ENCODE results near the gene SLC47A2. TPM values are rescaled to one million over a fixed set of nuclear protein-coding genes. Genes with fewer than 3 reads are reported as not detected.

Gene SLC47A2
- total RNA-seq, 1 experiment from 2014 or later = not detected

DNA sequence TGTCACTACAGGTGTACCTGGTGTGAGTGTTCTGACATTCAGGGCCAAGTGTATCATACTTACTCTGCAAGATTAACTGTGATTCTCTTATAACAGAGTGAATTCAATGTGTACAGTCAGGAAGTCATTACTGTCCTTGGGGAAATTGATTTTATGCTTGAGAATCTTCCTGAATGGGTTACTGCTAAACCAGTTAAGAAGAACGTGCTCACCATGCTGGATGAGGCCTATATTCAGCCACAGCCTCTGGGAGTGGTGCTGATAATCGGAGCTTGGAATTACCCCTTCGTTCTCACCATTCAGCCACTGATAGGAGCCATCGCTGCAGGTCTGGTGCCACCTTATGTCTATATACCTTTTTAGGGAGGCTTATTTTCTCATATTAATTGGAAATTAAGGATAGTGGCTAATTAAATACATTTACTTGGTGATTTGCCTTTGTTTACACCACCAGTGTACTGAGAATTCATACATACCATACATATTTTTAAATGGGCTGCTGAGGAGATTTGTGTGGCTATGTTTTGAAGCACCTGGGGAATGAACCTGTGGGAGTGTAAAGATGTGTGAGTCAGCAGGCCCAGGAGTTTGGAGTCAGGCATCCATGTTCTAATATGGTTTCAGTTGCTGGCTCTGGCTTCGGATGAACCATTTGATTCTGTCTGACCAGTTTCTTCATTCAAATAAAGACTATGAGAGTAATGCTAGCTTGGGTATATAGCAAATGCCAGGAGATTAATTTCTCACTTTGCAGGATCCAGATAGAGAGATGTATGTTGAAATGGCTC is 64.7 kb downstream of the SLC47A2 start:
- intact Hi-C loops (cut with micrococcal nuclease; ENCODE audit: unreplicated experiment) (no loop called here), in situ Hi-C loops (cut with HindIII; ENCODE audit: low pct_unique_long_range_greater_than_20kb, low sequenced_read_pairs) (no loop called here)
- TF ChIP-seq TCF7L2 (IDR thresholded peaks at IDR 0.05; ENCODE audit: low read depth, low read length) (no peak), POLR2AphosphoS5 (IDR thresholded peaks at IDR 0.05; ENCODE audit: low read depth, low read length) (no peak), SIN3A (IDR thresholded peaks at IDR 0.05; ENCODE audit: borderline replicate concordance, insufficient read depth, low read depth, low read length) (no peak)
- TF ChIP-seq, protein P1, sequence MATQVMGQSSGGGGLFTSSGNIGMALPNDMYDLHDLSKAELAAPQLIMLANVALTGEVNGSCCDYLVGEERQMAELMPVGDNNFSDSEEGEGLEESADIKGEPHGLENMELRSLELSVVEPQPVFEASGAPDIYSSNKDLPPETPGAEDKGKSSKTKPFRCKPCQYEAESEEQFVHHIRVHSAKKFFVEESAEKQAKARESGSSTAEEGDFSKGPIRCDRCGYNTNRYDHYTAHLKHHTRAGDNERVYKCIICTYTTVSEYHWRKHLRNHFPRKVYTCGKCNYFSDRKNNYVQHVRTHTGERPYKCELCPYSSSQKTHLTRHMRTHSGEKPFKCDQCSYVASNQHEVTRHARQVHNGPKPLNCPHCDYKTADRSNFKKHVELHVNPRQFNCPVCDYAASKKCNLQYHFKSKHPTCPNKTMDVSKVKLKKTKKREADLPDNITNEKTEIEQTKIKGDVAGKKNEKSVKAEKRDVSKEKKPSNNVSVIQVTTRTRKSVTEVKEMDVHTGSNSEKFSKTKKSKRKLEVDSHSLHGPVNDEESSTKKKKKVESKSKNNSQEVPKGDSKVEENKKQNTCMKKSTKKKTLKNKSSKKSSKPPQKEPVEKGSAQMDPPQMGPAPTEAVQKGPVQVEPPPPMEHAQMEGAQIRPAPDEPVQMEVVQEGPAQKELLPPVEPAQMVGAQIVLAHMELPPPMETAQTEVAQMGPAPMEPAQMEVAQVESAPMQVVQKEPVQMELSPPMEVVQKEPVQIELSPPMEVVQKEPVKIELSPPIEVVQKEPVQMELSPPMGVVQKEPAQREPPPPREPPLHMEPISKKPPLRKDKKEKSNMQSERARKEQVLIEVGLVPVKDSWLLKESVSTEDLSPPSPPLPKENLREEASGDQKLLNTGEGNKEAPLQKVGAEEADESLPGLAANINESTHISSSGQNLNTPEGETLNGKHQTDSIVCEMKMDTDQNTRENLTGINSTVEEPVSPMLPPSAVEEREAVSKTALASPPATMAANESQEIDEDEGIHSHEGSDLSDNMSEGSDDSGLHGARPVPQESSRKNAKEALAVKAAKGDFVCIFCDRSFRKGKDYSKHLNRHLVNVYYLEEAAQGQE (IDR thresholded peaks at IDR 0.05; ENCODE audit: insufficient read depth in 1 of 2, low read depth in 2 of 2, low read length in 1 of 2) = no peak
- TF ChIP-seq, protein P2, sequence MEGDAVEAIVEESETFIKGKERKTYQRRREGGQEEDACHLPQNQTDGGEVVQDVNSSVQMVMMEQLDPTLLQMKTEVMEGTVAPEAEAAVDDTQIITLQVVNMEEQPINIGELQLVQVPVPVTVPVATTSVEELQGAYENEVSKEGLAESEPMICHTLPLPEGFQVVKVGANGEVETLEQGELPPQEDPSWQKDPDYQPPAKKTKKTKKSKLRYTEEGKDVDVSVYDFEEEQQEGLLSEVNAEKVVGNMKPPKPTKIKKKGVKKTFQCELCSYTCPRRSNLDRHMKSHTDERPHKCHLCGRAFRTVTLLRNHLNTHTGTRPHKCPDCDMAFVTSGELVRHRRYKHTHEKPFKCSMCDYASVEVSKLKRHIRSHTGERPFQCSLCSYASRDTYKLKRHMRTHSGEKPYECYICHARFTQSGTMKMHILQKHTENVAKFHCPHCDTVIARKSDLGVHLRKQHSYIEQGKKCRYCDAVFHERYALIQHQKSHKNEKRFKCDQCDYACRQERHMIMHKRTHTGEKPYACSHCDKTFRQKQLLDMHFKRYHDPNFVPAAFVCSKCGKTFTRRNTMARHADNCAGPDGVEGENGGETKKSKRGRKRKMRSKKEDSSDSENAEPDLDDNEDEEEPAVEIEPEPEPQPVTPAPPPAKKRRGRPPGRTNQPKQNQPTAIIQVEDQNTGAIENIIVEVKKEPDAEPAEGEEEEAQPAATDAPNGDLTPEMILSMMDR (IDR thresholded peaks at IDR 0.05) = no peak
- Histone ChIP-seq H3K27ac (ENCODE audit: low read length) (peak overlapping the region; percentile 66), H3K27me3 (ENCODE audit: control insufficient read depth, insufficient read depth, low read length) (no peaks in the 10 kb centered on the region), H3K4me3 (ENCODE audit: low read depth in 2 of 2, low read length in 2 of 2) (peak overlapping the region; percentile 2 to 11; a peak in 2 of 4 replicates), H3K4me1 (ENCODE audit: control insufficient read depth, insufficient read depth, low read length) (peaks cover 21% of the 10 kb centered on the region), H3K36me3 (ENCODE audit: control insufficient read depth, insufficient read depth, low read length) (peaks cover 2% of the 10 kb centered on the region), H3K9me3 (ENCODE audit: control insufficient read depth, insufficient read depth, low read depth, low read length) (no peaks in the 10 kb centered on the region; the same call in 1 of the 2 replicates)
- ChIA-PET POLR2A (no interaction called here), CTCF (no interaction called here)
- BruUV-seq (replicated peaks) = no TSS peak
- ATAC-seq = no peak
- no peak for DNase-seq (ENCODE audit: low read depth, low spot score)

DNA sequence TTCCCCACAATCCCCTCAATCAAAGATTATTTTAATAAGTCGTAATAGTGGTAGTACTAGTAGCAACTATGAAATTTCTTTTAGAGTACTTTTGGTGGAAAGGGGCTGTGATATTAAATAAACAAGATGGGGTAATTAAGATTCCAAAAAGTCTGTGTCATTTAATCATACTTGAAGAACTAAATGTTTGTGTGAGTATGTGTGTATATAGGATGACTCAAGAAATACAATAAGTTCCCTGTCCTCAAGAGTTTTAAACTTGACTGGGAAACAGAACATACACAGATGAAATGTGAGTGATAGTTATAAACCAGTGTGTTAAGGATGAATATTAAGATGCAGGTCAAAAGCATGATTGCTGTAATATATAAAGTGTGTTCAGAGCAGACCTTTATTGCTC is 65.6 kb downstream of the SLC47A2 start:
- ChIA-PET CTCF (interaction anchor here (0.7 kb wide), 1 partner anchor 131 kb away, joined by 3 read pairs; no protein-coding TSS in a partner anchor), POLR2A (no interaction called here)
- intact Hi-C loops (cut with micrococcal nuclease; ENCODE audit: unreplicated experiment) = no loop called here
- Histone ChIP-seq H3K4me1 (ENCODE audit: control insufficient read depth, insufficient read depth, low read length) (peaks cover 29% of the 10 kb centered on the region), H3K9me3 (ENCODE audit: control insufficient read depth, insufficient read depth, low read depth, low read length) (no peaks in the 10 kb centered on the region; the same call in 1 of the 2 replicates), H3K27ac (ENCODE audit: low read length) (peak overlapping the region; percentile 66; the same call in 1 of the 2 replicates), H3K27me3 (ENCODE audit: control insufficient read depth, insufficient read depth, low read length) (no peaks in the 10 kb centered on the region), H3K4me3 (ENCODE audit: low read depth in 2 of 2, low read length in 2 of 2) (peak overlapping the region; percentile 73 to 75), H3K36me3 (ENCODE audit: control insufficient read depth, insufficient read depth, low read length) (peaks cover 2% of the 10 kb centered on the region)
- in situ Hi-C loops (cut with HindIII; ENCODE audit: low pct_unique_long_range_greater_than_20kb, low sequenced_read_pairs) = no loop called here
- ATAC-seq = no peak
- TF ChIP-seq, protein P2 (IDR thresholded peaks at IDR 0.05) = no peak
- TF ChIP-seq, protein P1 (IDR thresholded peaks at IDR 0.05; ENCODE audit: insufficient read depth in 1 of 2, low read depth in 2 of 2, low read length in 1 of 2) = no peak
- TF ChIP-seq POLR2AphosphoS5 (IDR thresholded peaks at IDR 0.05; ENCODE audit: low read depth, low read length) = no peak
- TF ChIP-seq SIN3A (IDR thresholded peaks at IDR 0.05; ENCODE audit: borderline replicate concordance, insufficient read depth, low read depth, low read length) = no peak
- TF ChIP-seq TCF7L2 (IDR thresholded peaks at IDR 0.05; ENCODE audit: low read depth, low read length) = no peak
- BruUV-seq (replicated peaks) = no TSS peak
- no peak for DNase-seq (ENCODE audit: low read depth, low spot score)
